Activated T-helper 1 cell treated with anti-CD3 and anti-CD28 coated beads, Interleukin-12 subunit alpha, Interleukin-12 subunit beta, Interleukin-2, Interleukin-4 antibody, amounts not matched to agents 30 ng/mL and 10 ng/mL and 1 ng/mL, durations not matched to agents 14 hours and 24 hours and 36 hours (primary cell): ENCODE measurements around the gene ANKS1B. TPM values are rescaled to one million over a fixed set of nuclear protein-coding genes. Genes with fewer than 3 reads are reported as not detected.
"Not testable (repeated sequence)": the region's sequence is repeated elsewhere in the genome, so short reads cannot be mapped to it uniquely, and the experiment has no call there.

Experiments
- DNase-seq: peaks from one replicate; pipeline ENCODE4 v3.0.0; 2021; ENCODE audit warnings: low spot score
- H3K27ac Mint-ChIP-seq: one replicate; pipeline ENCODE4 v1.8.0; 2021; ENCODE audit warnings: mild to moderate bottlenecking, mixed read lengths
- H3K27me3 Mint-ChIP-seq: one replicate; pipeline ENCODE4 v1.8.0; 2022; ENCODE audit warnings: mild to moderate bottlenecking, moderate library complexity, mixed read lengths; ENCODE audit not compliant: insufficient read depth
- H3K36me3 Mint-ChIP-seq: one replicate; pipeline ENCODE4 v1.8.0; 2021; ENCODE audit warnings: low read depth, mixed read lengths
- H3K4me1 Mint-ChIP-seq: one replicate; pipeline ENCODE4 v1.8.0; 2021; ENCODE audit warnings: low read depth, mixed read lengths
- H3K4me3 Mint-ChIP-seq: one replicate; pipeline ENCODE4 v1.8.0; 2021; ENCODE audit warnings: mild to moderate bottlenecking, moderate library complexity, mixed read lengths
- H3K9me3 Mint-ChIP-seq: one replicate; pipeline ENCODE4 v1.8.0; 2021; ENCODE audit warnings: mixed read lengths
- intact Hi-C: fragments of 100-400 bp; cut with micrococcal nuclease; formaldehyde crosslinking; loops from one replicate; pipeline ENCODE4 v1.15.1; 2024
- total RNA-seq: library from RNA; stranded (reverse); gene quantifications from 2 replicates; pipeline ENCODE4 v1.2.3, GENCODE V29; 2022

ANKS1B gene
- total RNA-seq, 1 donor from 2014 or later = 2.8 TPM

DNA sequence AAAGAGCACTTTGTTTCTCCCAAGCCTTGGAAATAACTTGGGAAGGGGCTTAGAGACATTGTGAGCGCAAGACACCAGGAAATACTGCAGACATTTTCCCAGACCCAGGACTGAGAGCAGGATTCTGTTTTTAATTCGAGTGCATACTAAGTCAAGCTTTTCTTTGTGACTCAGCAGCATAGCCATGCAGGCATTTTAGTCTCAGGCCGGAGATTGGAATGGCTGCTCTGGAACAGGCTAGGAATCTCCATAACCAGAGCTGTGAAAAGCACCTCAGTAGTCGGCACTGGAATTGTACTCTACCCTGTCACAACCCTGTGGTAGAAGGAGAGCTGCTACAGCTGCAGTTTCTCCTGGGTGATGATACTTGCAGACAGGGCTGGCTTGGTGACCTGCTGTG lies 366.1 kb downstream of the ANKS1B start:
- Mint-ChIP-seq H3K4me1 (no peaks in the 10 kb centered on the region), H3K4me3 (no peak overlapping the region), H3K27ac (no peak overlapping the region), H3K9me3 (no peaks in the 10 kb centered on the region), H3K36me3 (no peaks in the 10 kb centered on the region), H3K27me3 (no peaks in the 10 kb centered on the region)
- intact Hi-C loops = no loop called here
- no peak for DNase-seq

DNA sequence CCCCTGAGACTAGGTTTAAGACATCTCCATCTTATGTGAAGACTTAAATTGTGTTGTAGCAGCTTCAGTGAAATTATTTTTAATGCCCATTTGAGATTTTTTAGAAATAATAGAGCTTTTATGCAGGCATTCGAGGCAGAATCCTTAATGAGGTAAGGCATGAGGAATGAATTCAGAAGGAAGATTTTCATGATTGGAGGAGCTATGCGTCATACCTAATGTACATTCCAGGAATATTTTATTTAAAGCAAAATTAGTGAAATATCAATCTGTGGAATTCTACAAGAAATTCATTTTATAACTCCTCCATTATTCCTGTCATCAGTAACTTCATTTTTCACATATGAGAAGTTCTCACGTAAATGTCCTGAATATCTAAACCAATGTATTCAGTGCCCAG lies 373.1 kb downstream of the ANKS1B start:
- H3K36me3 Mint-ChIP-seq = no peaks in the 10 kb centered on the region
- H3K4me1 Mint-ChIP-seq = no peaks in the 10 kb centered on the region
- H3K4me3 Mint-ChIP-seq = no peak overlapping the region
- H3K27me3 Mint-ChIP-seq = no peaks in the 10 kb centered on the region
- DNase-seq = no peak
- no peak overlapping the region for H3K27ac Mint-ChIP-seq
- H3K9me3 Mint-ChIP-seq = no peaks in the 10 kb centered on the region
- intact Hi-C loops = no loop called here

DNA sequence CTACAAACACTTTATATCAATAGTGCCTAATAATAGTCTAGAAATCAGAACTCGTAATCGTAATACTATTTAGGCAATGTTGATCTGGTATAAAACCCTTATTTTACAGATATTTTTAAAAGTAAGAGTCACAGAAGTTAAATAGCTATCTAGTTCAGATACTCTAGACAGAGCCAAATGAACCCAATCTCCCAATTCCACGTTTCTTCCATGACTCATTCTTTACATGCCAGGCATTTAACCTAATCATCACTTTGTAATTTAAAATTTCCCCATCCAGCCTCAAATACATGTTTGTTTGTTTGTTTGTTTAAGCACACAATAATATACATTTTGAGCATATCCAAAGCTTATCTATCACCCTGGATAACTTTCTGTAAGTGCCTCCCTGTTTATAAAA lies 373.6 kb downstream of the ANKS1B start:
- H3K4me3 Mint-ChIP-seq = no peak overlapping the region
- H3K4me1 Mint-ChIP-seq = no peaks in the 10 kb centered on the region
- no peaks in the 10 kb centered on the region for H3K9me3 Mint-ChIP-seq
- no peaks in the 10 kb centered on the region for H3K36me3 Mint-ChIP-seq
- DNase-seq = no peak
- intact Hi-C loops = no loop called here
- no peaks in the 10 kb centered on the region for H3K27me3 Mint-ChIP-seq
- no peak overlapping the region for H3K27ac Mint-ChIP-seq

DNA sequence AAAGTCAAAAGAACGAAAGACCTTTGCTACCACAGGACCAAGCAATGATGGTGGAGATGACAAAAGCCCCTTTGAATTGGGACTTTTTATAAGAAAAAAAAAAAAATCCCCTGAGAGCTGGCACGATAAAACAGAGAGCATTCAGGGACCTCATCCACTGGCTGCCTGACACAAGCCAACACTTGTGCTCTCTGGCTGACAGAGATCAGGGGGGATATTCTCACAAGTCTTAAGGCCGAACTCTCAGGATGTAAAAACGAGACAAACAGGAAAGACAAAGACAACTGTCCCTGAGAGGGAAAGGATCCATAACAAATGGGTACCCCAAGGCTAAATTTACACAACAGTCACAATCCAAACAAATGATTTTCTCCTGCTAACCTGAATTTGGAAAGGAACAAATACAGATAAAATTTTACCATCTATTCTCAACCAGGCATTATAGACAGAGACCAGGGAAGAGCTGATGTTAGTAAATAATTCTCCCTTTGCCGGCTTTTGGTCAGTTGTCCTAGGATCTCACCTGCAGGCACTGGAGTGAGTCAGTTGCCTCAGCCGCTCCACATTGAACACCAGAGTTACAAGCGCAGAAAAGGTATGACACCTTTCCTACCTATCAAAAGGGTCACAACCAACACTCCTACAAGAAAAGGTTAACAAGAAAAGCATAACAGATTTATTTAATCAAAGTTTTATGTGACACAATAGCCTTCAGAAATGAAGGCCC lies 375.1 kb downstream of the ANKS1B start:
- Mint-ChIP-seq H3K36me3 (no peaks in the 10 kb centered on the region), H3K4me1 (no peaks in the 10 kb centered on the region), H3K27me3 (no peaks in the 10 kb centered on the region), H3K9me3 (no peaks in the 10 kb centered on the region), H3K27ac (no peak overlapping the region), H3K4me3 (no peak overlapping the region)
- intact Hi-C loops = no loop called here
- DNase-seq = no peak

DNA sequence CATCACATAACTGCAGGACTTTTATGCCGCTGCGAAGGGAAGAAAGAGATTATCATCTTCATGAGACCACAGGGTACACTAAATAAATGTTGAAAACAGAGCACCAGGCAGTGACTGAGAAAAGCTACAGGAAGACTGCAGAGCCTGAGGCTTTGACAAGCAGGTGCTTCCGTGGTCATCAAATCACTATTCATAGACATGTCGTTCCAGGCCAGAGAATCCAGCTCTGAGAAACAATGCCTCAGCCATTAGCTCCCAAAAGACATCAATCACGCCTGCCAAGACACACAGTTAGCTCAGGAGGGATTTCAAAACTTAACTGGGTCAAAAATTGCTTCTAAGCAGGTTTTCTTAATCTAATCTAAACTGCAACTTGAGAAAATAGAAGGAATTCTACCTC lies 384.3 kb downstream of the ANKS1B start:
- Mint-ChIP-seq H3K4me3 (no peak overlapping the region), H3K36me3 (no peaks in the 10 kb centered on the region), H3K27ac (no peak overlapping the region), H3K27me3 (no peaks in the 10 kb centered on the region), H3K4me1 (no peaks in the 10 kb centered on the region), H3K9me3 (no peaks in the 10 kb centered on the region)
- DNase-seq = no peak
- intact Hi-C loops = no loop called here

DNA sequence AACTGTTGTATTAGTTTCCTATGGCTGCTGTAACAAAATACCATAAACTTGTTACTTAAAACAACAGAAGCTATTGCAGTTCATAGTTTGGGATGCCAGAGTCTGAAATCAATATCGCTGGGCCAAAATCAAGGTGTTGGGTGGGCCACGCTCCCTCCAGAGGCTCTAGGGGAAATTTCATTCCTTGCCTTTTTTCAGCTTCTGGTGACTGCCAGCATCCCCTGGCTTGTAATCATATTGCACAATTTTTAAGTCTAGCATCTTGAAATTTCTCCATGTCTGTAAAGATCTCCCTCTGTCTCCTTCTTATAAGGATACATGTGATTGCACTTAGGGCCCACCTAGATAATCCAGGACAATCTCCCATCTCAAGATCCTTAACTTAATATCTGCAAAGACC lies 386.0 kb downstream of the ANKS1B start:
- Mint-ChIP-seq H3K4me1 (no peaks in the 10 kb centered on the region), H3K27me3 (no peaks in the 10 kb centered on the region), H3K4me3 (no peak overlapping the region), H3K9me3 (no peaks in the 10 kb centered on the region), H3K27ac (no peak overlapping the region), H3K36me3 (no peaks in the 10 kb centered on the region)
- intact Hi-C loops = no loop called here
- DNase-seq = no peak

DNA sequence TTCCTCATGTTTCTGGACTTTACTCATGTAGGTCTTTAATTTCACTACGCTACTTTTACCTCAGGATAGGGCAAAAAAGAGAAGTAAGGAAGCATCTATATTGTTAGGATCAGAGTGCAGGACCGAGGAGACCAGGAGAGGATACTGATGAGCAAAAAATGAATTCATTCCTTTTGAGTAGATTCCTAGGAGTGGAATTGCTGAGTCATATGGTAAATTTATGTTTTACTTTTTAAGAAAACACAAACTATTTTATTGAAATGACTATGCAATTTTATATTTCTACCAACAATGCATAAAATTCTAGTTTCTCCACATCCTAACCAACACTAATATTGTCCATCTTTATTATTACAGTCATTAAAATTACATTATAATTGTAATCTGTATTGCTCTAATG lies 388.0 kb downstream of the ANKS1B start:
- intact Hi-C loops = no loop called here
- no peak overlapping the region for H3K4me3 Mint-ChIP-seq
- H3K27ac Mint-ChIP-seq = no peak overlapping the region
- H3K36me3 Mint-ChIP-seq = no peaks in the 10 kb centered on the region
- H3K27me3 Mint-ChIP-seq = no peaks in the 10 kb centered on the region
- no peaks in the 10 kb centered on the region for H3K4me1 Mint-ChIP-seq
- H3K9me3 Mint-ChIP-seq = no peaks in the 10 kb centered on the region
- DNase-seq = no peak

DNA sequence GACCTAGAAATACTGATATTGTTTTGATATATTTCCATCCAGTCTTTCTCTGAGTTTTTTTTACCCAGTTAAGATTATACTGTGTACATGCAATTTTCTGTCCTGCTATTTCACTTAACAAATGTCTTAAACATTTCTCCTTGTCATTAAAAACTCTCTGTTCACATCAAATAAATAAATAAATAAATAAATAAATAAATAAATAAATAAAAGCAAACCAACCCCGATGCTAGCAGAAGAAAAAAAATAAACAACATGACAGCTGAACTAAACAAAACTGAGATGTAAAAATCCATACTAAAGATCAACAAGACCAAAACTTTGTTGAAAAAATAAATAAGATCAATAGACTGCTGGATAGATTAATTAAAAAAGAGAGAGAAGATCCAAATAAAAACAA lies 407.6 kb downstream of the ANKS1B start:
- DNase-seq, H3K36me3 Mint-ChIP-seq, H3K27ac Mint-ChIP-seq, H3K9me3 Mint-ChIP-seq, H3K4me1 Mint-ChIP-seq, intact Hi-C loops, H3K27me3 Mint-ChIP-seq, H3K4me3 Mint-ChIP-seq: not testable (repeated sequence)

DNA sequence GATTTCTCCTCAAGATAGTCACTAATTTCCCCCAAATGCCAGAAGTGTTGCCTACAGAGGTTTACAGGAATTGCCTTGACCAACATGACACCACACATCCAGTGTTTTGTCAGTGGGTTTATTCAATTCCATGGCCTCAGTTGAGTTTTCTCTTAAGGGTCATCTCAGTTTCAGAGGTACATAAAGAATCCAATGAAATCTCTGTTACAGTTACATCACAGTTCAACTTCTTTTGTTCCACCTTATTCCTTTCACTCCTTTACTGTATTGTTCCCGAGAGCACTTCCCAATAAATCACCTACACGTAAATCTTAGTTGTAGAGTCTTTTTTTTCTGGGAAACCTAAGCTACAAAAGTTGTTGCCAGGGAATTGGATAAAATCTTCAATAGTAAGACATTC lies 410.8 kb downstream of the ANKS1B start:
- intact Hi-C loops = no loop called here
- Mint-ChIP-seq H3K4me3 (no peak overlapping the region), H3K27me3 (no peaks in the 10 kb centered on the region), H3K9me3 (no peaks in the 10 kb centered on the region), H3K4me1 (no peaks in the 10 kb centered on the region), H3K27ac (no peak overlapping the region), H3K36me3 (no peaks in the 10 kb centered on the region)
- no peak for DNase-seq

DNA sequence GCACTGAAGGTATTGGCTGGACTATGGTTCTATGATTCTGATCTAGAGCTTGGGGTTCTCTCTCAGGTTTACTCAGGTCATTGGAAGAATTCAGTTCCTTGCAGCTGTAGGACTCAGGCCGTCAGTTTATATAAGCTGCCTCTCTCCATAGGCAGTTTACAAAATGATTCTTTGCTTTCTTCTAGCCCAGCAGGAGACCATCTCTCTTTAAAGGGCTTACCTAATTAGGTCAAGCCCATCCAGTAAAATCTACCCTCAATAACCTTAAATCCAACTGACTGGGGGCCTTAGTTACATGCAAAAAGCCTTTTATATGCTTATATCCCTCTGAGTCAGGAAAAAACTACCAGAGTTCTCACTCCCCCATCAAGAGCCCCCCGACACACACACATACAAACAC lies 417.7 kb downstream of the ANKS1B start:
- no peak overlapping the region for H3K27ac Mint-ChIP-seq
- no peak for DNase-seq
- no peaks in the 10 kb centered on the region for H3K4me1 Mint-ChIP-seq
- H3K9me3 Mint-ChIP-seq = no peaks in the 10 kb centered on the region
- intact Hi-C loops = no loop called here
- no peaks in the 10 kb centered on the region for H3K27me3 Mint-ChIP-seq
- no peak overlapping the region for H3K4me3 Mint-ChIP-seq
- H3K36me3 Mint-ChIP-seq = no peaks in the 10 kb centered on the region

DNA sequence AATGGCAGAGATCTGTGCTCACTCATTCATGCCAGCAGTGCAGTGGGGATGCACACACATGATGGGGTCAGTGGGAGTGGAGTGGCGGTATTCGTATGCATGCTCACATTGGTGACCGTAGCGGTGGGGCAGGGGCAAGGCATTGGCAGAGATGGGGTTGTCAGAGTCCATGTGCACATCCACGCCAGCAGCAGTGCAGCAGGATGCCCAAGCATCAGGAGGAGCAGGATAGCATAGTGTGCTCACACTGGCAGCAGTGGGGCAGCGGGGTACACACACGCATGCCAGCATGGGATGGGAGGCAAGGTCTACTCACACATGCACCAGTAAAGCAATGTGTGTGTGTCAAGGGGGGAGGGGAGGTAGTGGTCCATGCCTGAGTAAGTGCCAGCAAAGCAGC lies 426.6 kb downstream of the ANKS1B start:
- intact Hi-C loops = no loop called here
- Mint-ChIP-seq H3K36me3 (no peaks in the 10 kb centered on the region), H3K4me1 (no peaks in the 10 kb centered on the region), H3K4me3 (no peak overlapping the region), H3K27me3 (no peaks in the 10 kb centered on the region), H3K27ac (no peak overlapping the region), H3K9me3 (peaks cover 12% of the 10 kb centered on the region)
- no peak for DNase-seq

DNA sequence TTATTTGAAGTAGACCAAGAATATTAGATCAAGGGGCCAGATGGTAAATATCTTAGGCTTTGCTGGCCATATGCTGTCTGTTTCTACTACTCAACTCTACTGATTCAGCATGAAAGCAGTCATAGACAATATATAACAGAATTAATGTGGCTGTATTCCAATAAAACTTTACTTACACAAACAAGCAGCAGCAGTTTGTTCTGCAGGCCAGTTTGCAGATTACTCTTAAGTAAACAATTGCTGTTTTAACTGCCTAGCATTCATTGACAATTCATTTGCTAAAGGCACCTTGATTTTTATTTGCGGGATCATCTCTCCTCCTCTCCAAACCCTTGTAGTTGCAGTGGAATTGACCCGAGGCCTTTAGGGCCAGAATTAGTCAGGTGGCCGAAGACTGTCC lies 431.3 kb downstream of the ANKS1B start:
- Mint-ChIP-seq H3K36me3 (no peaks in the 10 kb centered on the region), H3K4me1 (no peaks in the 10 kb centered on the region), H3K9me3 (peaks cover 6% of the 10 kb centered on the region), H3K27ac (no peak overlapping the region), H3K27me3 (no peaks in the 10 kb centered on the region), H3K4me3 (no peak overlapping the region)
- intact Hi-C loops = no loop called here
- DNase-seq = no peak

DNA sequence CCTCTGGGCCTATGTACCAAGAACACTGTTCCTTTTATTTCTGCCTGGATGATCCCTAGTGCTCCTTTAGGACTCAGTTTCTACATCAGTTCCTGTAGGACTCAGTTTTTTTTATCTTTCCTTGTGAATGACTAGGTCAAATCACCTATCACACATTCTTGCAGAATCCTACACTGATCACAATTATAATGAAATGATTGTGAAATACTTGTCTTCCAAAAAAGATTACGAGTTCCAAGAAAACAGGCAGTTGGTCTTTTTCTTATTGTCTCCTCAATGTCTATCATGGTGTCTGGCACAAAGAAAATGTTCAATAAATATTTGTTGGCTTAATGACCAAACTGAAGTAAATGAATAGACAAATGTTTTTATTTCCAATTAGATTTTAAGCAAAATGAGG lies 432.7 kb downstream of the ANKS1B start:
- intact Hi-C loops = no loop called here
- H3K27ac Mint-ChIP-seq = no peak overlapping the region
- no peaks in the 10 kb centered on the region for H3K9me3 Mint-ChIP-seq
- no peaks in the 10 kb centered on the region for H3K36me3 Mint-ChIP-seq
- H3K27me3 Mint-ChIP-seq = no peaks in the 10 kb centered on the region
- no peak overlapping the region for H3K4me3 Mint-ChIP-seq
- no peaks in the 10 kb centered on the region for H3K4me1 Mint-ChIP-seq
- DNase-seq = no peak

DNA sequence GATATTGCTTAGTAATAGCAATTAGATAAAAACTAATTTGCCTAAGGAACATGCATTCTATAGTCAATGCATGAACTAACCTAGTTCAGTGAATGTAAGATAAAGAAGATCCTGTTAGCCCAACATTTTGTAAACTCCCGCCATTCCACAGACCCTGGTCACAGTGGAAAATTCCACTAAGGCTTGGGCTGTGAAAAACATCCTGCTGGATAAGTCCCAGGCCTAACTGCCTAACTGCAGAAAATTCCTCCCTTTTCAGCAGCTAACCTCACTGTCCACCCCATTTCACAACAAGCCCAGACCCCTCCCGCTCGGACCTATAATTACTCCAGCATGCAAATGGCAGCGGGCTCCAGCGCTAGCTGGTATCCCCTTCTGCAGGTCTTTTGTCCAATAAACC lies 435.1 kb downstream of the ANKS1B start:
- intact Hi-C loops = no loop called here
- Mint-ChIP-seq H3K27ac (no peak overlapping the region), H3K4me1 (no peaks in the 10 kb centered on the region), H3K36me3 (no peaks in the 10 kb centered on the region), H3K27me3 (no peaks in the 10 kb centered on the region), H3K9me3 (no peaks in the 10 kb centered on the region), H3K4me3 (no peak overlapping the region)
- DNase-seq = no peak
